Endodermal cell (in vitro differentiated cells): ENCODE results near the gene LSM4. TPM values are rescaled to one million over a fixed set of nuclear protein-coding genes. Genes with fewer than 3 reads are reported as not detected.

Experiments used
- DNase-seq: peaks from one replicate; pipeline ENCODE4 v3.0.0-alpha.2; 2017
- H3K27ac ChIP-seq: 2 replicates; pipeline ENCODE4 v1.5.1; 2013; ENCODE audit warnings: mild to moderate bottlenecking, low read depth, low read length, moderate library complexity
- H3K27me3 ChIP-seq: 2 replicates; pipeline ENCODE4 v1.6.1; 2013; ENCODE audit warnings: mild to moderate bottlenecking, low read length, moderate library complexity; ENCODE audit not compliant: insufficient read depth, control insufficient read depth, poor library complexity, severe bottlenecking
- H3K36me3 ChIP-seq: 2 replicates; pipeline ENCODE4 v1.7.0; 2013; ENCODE audit warnings: mild to moderate bottlenecking, low read length, moderate library complexity; ENCODE audit not compliant: control insufficient read depth, insufficient read depth
- H3K4me1 ChIP-seq: one replicate; pipeline ENCODE4 v1.7.0; 2013; ENCODE audit warnings: low read length; ENCODE audit not compliant: control insufficient read depth, insufficient read depth
- H3K4me3 ChIP-seq: 2 replicates; pipeline ENCODE4 v1.5.1; 2013; ENCODE audit warnings: mild to moderate bottlenecking, low read length, moderate library complexity
- H3K9ac ChIP-seq: 2 replicates; pipeline ENCODE4 v1.6.1; 2013; ENCODE audit warnings: mild to moderate bottlenecking, low read length, moderate library complexity; ENCODE audit not compliant: poor library complexity, severe bottlenecking; ENCODE audit errors: extremely low read depth
- H3K9me3 ChIP-seq: 2 replicates; pipeline ENCODE4 v1.6.1; 2013; ENCODE audit warnings: mild to moderate bottlenecking, low read length, moderate library complexity; ENCODE audit not compliant: control insufficient read depth
- H3K27ac Mint-ChIP-seq: 2 replicates; pipeline ENCODE4 v1.8.0; 2020; ENCODE audit warnings: mixed read lengths
- H3K27me3 Mint-ChIP-seq: 2 replicates; pipeline ENCODE4 v1.8.0; 2021; ENCODE audit warnings: mild to moderate bottlenecking, mixed read lengths; ENCODE audit not compliant: insufficient read depth
- H3K36me3 Mint-ChIP-seq: 2 replicates; pipeline ENCODE4 v1.8.0; 2020; ENCODE audit warnings: low read depth, mixed read lengths
- H3K4me1 Mint-ChIP-seq: 2 replicates; pipeline ENCODE4 v1.8.0; 2020; ENCODE audit warnings: mixed read lengths
- H3K4me3 Mint-ChIP-seq: 2 replicates; pipeline ENCODE4 v1.8.0; 2020; ENCODE audit warnings: mild to moderate bottlenecking, moderate library complexity, mixed read lengths
- H3K9me3 Mint-ChIP-seq: 2 replicates; pipeline ENCODE4 v1.8.0; 2020; ENCODE audit warnings: mild to moderate bottlenecking, mixed read lengths
- WGBS, 2 experiments: methylation state at CpG; one replicate each; pipeline versions ENCODE4 v1.1.5 to v1.1.7; 2013; ENCODE audit warnings: missing lambda C conversion rate in 2 of 2, mixed read lengths in 1 of 2; ENCODE audit not compliant: insufficient coverage in 1 of 2, insufficient read length in 1 of 2; 5-methylcytosine and 5-hydroxymethylcytosine counted together
- total RNA-seq, 2 donors: library from RNA; stranded (reverse); fragmentation: NEBNext Ultra II Directional in 1 of 2; extraction: Animal tissue kit (Norgen Biotek cat#: 25700) in 1 of 2; gene quantifications; 2 replicates in 1 of 2; 3 replicates in 1 of 2; pipeline ENCODE4 v1.2.1, GENCODE V29; 2021
- TF ChIP-seq, protein P1 (sequence below): fragments of 200-600 bp; sonication (generic); conservative IDR thresholded peaks from 2 replicates; pipeline ENCODE4 v1.5.0; 2021; ENCODE audit warnings: antibody characterized with exemption, mild to moderate bottlenecking

LSM4 gene
- total RNA-seq, 2 donors from 2014 or later: 252 to 276 TPM

DNA sequence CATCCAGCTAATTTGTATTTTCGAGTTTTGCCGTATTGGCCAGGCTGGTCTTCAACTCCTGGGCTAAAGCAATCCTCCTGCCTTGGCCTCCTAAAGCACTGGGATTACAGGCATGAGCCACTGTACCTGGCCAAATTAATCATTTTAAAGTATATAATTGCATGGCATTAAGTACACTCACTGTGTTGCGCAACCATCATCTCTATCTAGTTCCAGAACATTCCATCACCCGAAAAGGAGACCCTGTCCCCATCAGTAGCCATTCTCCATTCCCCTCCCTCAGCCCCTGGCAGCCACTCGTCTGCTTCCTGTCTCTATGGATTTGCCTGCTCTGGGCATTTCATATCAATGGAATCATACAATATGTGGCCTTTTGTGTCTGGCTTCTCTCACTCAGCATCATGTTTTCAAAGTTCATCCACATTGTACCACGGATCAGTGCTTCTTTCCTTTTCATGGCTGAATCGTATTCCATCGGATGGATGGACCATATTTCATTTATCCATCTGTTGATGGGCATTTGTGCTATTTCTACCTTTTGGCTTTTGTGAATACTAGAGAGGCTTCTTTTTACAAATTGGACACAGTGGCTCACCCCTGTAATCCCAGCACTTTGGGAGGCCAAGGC is 30.6 kb upstream of the LSM4 start:
- H3K9ac ChIP-seq: no peak overlapping the region
- 88 to 92% methylated on average over 7 to 8 of the region's 8 CpGs for WGBS, 2 experiments
- peaks cover 14% of the 10 kb centered on the region for H3K36me3 Mint-ChIP-seq
- no peak overlapping the region for H3K4me3 ChIP-seq
- H3K27ac ChIP-seq: no peak overlapping the region
- H3K4me1 Mint-ChIP-seq: no peaks in the 10 kb centered on the region
- no peaks in the 10 kb centered on the region for H3K27me3 ChIP-seq
- H3K27me3 Mint-ChIP-seq: no peaks in the 10 kb centered on the region
- H3K36me3 ChIP-seq: peaks cover 18% of the 10 kb centered on the region
- H3K9me3 ChIP-seq: peaks cover 8% of the 10 kb centered on the region
- DNase-seq: no peak
- TF ChIP-seq, protein P1, sequence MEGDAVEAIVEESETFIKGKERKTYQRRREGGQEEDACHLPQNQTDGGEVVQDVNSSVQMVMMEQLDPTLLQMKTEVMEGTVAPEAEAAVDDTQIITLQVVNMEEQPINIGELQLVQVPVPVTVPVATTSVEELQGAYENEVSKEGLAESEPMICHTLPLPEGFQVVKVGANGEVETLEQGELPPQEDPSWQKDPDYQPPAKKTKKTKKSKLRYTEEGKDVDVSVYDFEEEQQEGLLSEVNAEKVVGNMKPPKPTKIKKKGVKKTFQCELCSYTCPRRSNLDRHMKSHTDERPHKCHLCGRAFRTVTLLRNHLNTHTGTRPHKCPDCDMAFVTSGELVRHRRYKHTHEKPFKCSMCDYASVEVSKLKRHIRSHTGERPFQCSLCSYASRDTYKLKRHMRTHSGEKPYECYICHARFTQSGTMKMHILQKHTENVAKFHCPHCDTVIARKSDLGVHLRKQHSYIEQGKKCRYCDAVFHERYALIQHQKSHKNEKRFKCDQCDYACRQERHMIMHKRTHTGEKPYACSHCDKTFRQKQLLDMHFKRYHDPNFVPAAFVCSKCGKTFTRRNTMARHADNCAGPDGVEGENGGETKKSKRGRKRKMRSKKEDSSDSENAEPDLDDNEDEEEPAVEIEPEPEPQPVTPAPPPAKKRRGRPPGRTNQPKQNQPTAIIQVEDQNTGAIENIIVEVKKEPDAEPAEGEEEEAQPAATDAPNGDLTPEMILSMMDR: no peak
- H3K27ac Mint-ChIP-seq: no peak overlapping the region
- H3K4me1 ChIP-seq: no peaks in the 10 kb centered on the region
- H3K4me3 Mint-ChIP-seq: no peak overlapping the region
- H3K9me3 Mint-ChIP-seq: peaks cover 5% of the 10 kb centered on the region

DNA sequence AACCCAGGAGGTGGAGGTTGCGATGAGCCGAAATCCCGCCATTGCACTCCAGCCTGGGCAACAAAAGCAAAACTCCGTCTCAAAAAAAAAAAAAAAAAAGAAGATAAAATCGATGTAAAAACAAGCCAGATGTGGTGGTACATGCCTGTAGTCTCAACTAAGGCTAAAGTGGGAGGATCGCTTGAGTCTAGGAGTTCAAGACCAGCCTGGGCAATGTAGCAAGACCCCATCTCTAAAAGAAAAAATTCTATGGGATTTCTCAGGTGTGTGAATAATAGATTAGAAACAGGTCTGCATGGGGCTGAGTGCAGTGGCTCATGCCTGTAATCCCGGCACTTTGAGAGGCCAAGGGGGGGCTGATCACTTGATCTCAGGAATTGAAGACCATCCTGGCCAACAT is 28.7 kb upstream of the LSM4 start:
- DNase-seq: no peak
- no peaks in the 10 kb centered on the region for H3K9me3 Mint-ChIP-seq
- H3K4me1 Mint-ChIP-seq: no peaks in the 10 kb centered on the region
- no peaks in the 10 kb centered on the region for H3K9me3 ChIP-seq
- H3K36me3 ChIP-seq: peaks cover 3% of the 10 kb centered on the region
- H3K4me3 ChIP-seq: no peak overlapping the region
- H3K36me3 Mint-ChIP-seq: no peaks in the 10 kb centered on the region
- no peak overlapping the region for H3K9ac ChIP-seq
- H3K27me3 ChIP-seq: no peaks in the 10 kb centered on the region
- TF ChIP-seq, protein P1: no peak
- H3K27me3 Mint-ChIP-seq: no peaks in the 10 kb centered on the region
- WGBS, 2 experiments: 93 to 94% methylated on average over 5 to 7 of the region's 7 CpGs
- no peak overlapping the region for H3K27ac Mint-ChIP-seq
- no peak overlapping the region for H3K27ac ChIP-seq
- H3K4me3 Mint-ChIP-seq: no peak overlapping the region
- H3K4me1 ChIP-seq: no peaks in the 10 kb centered on the region

DNA sequence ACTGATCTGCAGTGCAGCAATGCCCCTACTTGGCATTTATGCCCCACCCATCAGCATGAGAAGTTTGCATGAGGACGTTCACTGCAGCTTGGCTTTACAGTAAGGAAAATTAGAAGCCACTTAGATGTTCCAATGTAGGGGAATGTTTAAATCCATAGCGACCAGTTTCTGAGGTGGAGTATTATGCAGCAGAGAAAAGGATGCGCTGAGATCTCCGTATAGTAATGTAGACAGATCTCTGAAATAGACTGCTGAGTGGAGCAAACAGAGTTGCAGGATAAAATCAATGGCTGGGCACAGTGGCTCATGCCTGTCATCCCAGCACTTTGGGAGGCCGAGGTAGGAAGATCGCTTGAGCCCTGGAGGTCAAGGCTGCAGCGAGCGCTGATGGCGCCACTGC is 27.6 kb upstream of the LSM4 start:
- Histone ChIP-seq H3K27ac (no peak overlapping the region), H3K9ac (no peak overlapping the region), H3K36me3 (no peaks in the 10 kb centered on the region), H3K27me3 (no peaks in the 10 kb centered on the region), H3K4me1 (no peaks in the 10 kb centered on the region), H3K4me3 (no peak overlapping the region), H3K9me3 (no peaks in the 10 kb centered on the region)
- Mint-ChIP-seq H3K9me3 (no peaks in the 10 kb centered on the region), H3K4me3 (no peak overlapping the region), H3K4me1 (peaks cover 6% of the 10 kb centered on the region), H3K36me3 (no peaks in the 10 kb centered on the region), H3K27ac (no peak overlapping the region), H3K27me3 (no peaks in the 10 kb centered on the region)
- DNase-seq: no peak
- WGBS, 2 experiments: 84 to 85% methylated on average over 9 of the region's 9 CpGs
- TF ChIP-seq, protein P1: no peak
